SU-DHL-6 (cell line): ENCODE results near the gene RNF141.

Experiments
- EZH2phosphoT487 ChIP-seq: fragments of 200-600 bp; sonication (generic), shearing (Covaris generic); conservative IDR thresholded peaks from 2 replicates; pipeline ENCODE4 v1.6.1; 2018; ENCODE audit warnings: mild to moderate bottlenecking, antibody characterized with exemption, low read length, moderate library complexity, mixed read lengths
- TF ChIP-seq, protein P1 (sequence below): fragments of 200-600 bp; sonication (generic); IDR thresholded peaks from one replicate; pipeline ENCODE4 v1.5.1; 2017; ENCODE audit warnings: antibody characterized with exemption, mild to moderate bottlenecking, low read length, moderate library complexity; ENCODE audit not compliant: insufficient read depth, poor library complexity, severe bottlenecking

GRCh38 chr11:10564030-10564429 is 23.0 kb upstream of the RNF141 start:
- TF ChIP-seq, protein P1, sequence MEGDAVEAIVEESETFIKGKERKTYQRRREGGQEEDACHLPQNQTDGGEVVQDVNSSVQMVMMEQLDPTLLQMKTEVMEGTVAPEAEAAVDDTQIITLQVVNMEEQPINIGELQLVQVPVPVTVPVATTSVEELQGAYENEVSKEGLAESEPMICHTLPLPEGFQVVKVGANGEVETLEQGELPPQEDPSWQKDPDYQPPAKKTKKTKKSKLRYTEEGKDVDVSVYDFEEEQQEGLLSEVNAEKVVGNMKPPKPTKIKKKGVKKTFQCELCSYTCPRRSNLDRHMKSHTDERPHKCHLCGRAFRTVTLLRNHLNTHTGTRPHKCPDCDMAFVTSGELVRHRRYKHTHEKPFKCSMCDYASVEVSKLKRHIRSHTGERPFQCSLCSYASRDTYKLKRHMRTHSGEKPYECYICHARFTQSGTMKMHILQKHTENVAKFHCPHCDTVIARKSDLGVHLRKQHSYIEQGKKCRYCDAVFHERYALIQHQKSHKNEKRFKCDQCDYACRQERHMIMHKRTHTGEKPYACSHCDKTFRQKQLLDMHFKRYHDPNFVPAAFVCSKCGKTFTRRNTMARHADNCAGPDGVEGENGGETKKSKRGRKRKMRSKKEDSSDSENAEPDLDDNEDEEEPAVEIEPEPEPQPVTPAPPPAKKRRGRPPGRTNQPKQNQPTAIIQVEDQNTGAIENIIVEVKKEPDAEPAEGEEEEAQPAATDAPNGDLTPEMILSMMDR: no peak
- TF ChIP-seq EZH2phosphoT487: no peak
